Measurements from ENCODE around the gene DOK4. TPM values are rescaled to one million over a fixed set of nuclear protein-coding genes. Genes with fewer than 3 reads are reported as not detected.

DOK4 gene
- total and polyA plus RNA-seq, 4 donors: 7.8 to 24.6 (median 18.1) TPM

DNA sequence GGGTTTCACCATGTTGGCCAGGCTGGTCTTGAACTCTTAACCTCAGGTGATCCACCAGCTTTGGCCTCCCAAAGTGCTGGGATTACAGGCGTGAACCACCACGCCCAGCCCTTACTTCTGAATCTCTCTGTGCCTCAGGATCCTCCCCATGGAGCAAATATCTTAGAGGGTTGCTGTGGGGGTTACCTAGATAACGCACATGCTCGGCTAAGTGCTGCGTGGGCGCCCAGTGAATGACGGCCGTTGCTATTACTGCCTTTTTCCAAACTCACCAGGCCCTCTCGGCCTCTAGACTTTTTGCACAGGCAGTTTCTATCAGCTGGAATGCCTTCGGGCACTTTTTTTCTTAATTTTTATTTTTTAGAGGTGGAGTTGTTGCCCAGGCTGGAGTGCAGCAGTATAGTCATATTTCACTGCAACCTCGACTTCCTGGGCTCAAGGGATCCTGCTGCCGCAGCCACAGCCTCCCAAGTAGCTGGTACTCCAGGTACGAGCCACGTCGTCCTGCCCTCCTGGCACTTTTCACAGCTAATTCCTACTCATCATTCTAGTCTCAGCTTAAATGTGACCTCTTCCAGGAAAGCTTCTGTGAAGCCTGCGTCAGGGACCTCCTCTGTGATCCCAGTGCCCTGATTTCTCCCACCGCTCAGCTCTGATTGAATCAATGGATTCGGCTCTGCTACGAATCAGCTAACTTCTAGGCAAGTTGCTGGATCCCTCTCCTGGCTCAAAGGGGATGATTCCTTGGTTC, 41.5 kb upstream of the DOK4 start:
- Histone ChIP-seq H3K9me3 (ENCODE audit: control insufficient read depth in 4 of 4, low read length in 3 of 4) (no peaks in the 10 kb centered on the region), H3K9ac (ENCODE audit: low read depth in 1 of 2, low read length in 2 of 2) (no peak overlapping the region), H3K27me3 (ENCODE audit: control insufficient read depth in 4 of 4, insufficient read depth in 4 of 4, low read length in 3 of 4) (no peaks in the 10 kb centered on the region), H3K4me1 (ENCODE audit: control insufficient read depth in 4 of 4, insufficient read depth in 4 of 4, low read length in 3 of 4) (peaks cover 0 to 11% (median 3%) of the 10 kb centered on the region in 4 donors), H3K36me3 (ENCODE audit: control insufficient read depth in 4 of 4, insufficient read depth in 3 of 4, low read depth in 1 of 4, low read length in 3 of 4) (no peaks in the 10 kb centered on the region), H3K27ac (ENCODE audit: low read depth in 1 of 2, low read length in 2 of 2) (no peak overlapping the region), H3K4me3 (ENCODE audit: low read depth in 1 of 3, low read length in 3 of 3) (no peak overlapping the region)
- WGBS: 95% methylated on average over 19 of the region's 19 CpGs
- no peak for DNase-seq (ENCODE audit: low spot score)
- TF ChIP-seq GABPA (IDR thresholded peaks at IDR 0.05 in 1 of 2, conservative IDR thresholded peaks at IDR 0.05 in 1 of 2) (no peak), YY1 (IDR thresholded peaks at IDR 0.05) (no peak), RXRA (IDR thresholded peaks at IDR 0.05) (no peak), JUND (IDR thresholded peaks at IDR 0.05) (no peak), FOXA1 (IDR thresholded peaks at IDR 0.05) (no peak), TAF1 (conservative IDR thresholded peaks at IDR 0.05) (no peak), EGR1 (IDR thresholded peaks at IDR 0.05; ENCODE audit: low read depth in 2 of 2) (no peak), FOXA2 (IDR thresholded peaks at IDR 0.05) (no peak), HNF4G (IDR thresholded peaks at IDR 0.05) (no peak), RAD21 (IDR thresholded peaks at IDR 0.05) (no peak), HNF4A (conservative IDR thresholded peaks at IDR 0.05) (no peak), NR2F2 (IDR thresholded peaks at IDR 0.05) (no peak), SP1 (IDR thresholded peaks at IDR 0.05) (no peak)
- TF ChIP-seq, protein P1, sequence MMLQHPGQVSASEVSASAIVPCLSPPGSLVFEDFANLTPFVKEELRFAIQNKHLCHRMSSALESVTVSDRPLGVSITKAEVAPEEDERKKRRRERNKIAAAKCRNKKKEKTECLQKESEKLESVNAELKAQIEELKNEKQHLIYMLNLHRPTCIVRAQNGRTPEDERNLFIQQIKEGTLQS (IDR thresholded peaks at IDR 0.05): no peak
- TF ChIP-seq, protein P2, sequence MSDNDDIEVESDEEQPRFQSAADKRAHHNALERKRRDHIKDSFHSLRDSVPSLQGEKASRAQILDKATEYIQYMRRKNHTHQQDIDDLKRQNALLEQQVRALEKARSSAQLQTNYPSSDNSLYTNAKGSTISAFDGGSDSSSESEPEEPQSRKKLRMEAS (IDR thresholded peaks at IDR 0.05): no peak
- TF ChIP-seq, protein P3, sequence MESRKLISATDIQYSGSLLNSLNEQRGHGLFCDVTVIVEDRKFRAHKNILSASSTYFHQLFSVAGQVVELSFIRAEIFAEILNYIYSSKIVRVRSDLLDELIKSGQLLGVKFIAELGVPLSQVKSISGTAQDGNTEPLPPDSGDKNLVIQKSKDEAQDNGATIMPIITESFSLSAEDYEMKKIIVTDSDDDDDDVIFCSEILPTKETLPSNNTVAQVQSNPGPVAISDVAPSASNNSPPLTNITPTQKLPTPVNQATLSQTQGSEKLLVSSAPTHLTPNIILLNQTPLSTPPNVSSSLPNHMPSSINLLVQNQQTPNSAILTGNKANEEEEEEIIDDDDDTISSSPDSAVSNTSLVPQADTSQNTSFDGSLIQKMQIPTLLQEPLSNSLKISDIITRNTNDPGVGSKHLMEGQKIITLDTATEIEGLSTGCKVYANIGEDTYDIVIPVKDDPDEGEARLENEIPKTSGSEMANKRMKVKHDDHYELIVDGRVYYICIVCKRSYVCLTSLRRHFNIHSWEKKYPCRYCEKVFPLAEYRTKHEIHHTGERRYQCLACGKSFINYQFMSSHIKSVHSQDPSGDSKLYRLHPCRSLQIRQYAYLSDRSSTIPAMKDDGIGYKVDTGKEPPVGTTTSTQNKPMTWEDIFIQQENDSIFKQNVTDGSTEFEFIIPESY (IDR thresholded peaks at IDR 0.05): no peak
- TF ChIP-seq, protein P4, sequence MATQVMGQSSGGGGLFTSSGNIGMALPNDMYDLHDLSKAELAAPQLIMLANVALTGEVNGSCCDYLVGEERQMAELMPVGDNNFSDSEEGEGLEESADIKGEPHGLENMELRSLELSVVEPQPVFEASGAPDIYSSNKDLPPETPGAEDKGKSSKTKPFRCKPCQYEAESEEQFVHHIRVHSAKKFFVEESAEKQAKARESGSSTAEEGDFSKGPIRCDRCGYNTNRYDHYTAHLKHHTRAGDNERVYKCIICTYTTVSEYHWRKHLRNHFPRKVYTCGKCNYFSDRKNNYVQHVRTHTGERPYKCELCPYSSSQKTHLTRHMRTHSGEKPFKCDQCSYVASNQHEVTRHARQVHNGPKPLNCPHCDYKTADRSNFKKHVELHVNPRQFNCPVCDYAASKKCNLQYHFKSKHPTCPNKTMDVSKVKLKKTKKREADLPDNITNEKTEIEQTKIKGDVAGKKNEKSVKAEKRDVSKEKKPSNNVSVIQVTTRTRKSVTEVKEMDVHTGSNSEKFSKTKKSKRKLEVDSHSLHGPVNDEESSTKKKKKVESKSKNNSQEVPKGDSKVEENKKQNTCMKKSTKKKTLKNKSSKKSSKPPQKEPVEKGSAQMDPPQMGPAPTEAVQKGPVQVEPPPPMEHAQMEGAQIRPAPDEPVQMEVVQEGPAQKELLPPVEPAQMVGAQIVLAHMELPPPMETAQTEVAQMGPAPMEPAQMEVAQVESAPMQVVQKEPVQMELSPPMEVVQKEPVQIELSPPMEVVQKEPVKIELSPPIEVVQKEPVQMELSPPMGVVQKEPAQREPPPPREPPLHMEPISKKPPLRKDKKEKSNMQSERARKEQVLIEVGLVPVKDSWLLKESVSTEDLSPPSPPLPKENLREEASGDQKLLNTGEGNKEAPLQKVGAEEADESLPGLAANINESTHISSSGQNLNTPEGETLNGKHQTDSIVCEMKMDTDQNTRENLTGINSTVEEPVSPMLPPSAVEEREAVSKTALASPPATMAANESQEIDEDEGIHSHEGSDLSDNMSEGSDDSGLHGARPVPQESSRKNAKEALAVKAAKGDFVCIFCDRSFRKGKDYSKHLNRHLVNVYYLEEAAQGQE (IDR thresholded peaks at IDR 0.05): no peak
- TF ChIP-seq, protein P5, sequence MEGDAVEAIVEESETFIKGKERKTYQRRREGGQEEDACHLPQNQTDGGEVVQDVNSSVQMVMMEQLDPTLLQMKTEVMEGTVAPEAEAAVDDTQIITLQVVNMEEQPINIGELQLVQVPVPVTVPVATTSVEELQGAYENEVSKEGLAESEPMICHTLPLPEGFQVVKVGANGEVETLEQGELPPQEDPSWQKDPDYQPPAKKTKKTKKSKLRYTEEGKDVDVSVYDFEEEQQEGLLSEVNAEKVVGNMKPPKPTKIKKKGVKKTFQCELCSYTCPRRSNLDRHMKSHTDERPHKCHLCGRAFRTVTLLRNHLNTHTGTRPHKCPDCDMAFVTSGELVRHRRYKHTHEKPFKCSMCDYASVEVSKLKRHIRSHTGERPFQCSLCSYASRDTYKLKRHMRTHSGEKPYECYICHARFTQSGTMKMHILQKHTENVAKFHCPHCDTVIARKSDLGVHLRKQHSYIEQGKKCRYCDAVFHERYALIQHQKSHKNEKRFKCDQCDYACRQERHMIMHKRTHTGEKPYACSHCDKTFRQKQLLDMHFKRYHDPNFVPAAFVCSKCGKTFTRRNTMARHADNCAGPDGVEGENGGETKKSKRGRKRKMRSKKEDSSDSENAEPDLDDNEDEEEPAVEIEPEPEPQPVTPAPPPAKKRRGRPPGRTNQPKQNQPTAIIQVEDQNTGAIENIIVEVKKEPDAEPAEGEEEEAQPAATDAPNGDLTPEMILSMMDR (IDR thresholded peaks at IDR 0.05; ENCODE audit: low read depth, low read length, missing input control): no peak
